GM12878 (cell line): Measurements from ENCODE around the gene MAMDC2. TPM values are rescaled to one million over a fixed set of nuclear protein-coding genes. Genes with fewer than 3 reads are reported as not detected.

Experiments
- ATAC-seq: fragments of 200-7000 bp; cut with Tn5 transposase; 3 replicates; pipeline ENCODE4 v1.9.1; 2020; ENCODE audit warnings: mild to moderate bottlenecking, moderate library complexity
- BruUV-seq: library from RNA; stranded (reverse); fragments of 400-500 nt; replicated peaks from 2 replicates; lab custom pipeline; 2021; lab: Mats Ljungman, UMichigan
- CTCF ChIA-PET: fragments of 300-600 bp; sonication (Branson Sonifier 250); formaldehyde crosslinking; extraction: SDS; loops from one replicate; lab custom pipeline; 2021; ENCODE audit warnings: inconsistent platforms; lab: Yijun Ruan, JAX
- POLR2A ChIA-PET: fragments of 350-600 bp; formaldehyde crosslinking; extraction: SDS; loops from one replicate; lab custom pipeline; 2021; ENCODE audit warnings: inconsistent platforms; lab: Charles Lee
- RAD21 ChIA-PET: fragments of 300-600 bp; sonication (Branson Sonifier 250); formaldehyde crosslinking; loops from one replicate; lab custom pipeline; 2023; ENCODE audit warnings: antibody characterized with exemption; ENCODE audit not compliant: unreplicated experiment; lab: Charles Lee
- SMC1A ChIA-PET: fragments of 300-600 bp; sonication (Branson Sonifier 250); formaldehyde crosslinking; loops from one replicate; lab custom pipeline; 2023; ENCODE audit not compliant: unreplicated experiment, uncharacterized antibody; lab: Charles Lee
- DNase-seq: peaks from one replicate; pipeline ENCODE4 v3.0.0-alpha.2; 2011; ENCODE audit warnings: low read depth, low spot score
- FAIRE-seq: peaks from 3 replicates; lab custom pipeline; 2011; peaks lifted over from hg19 to GRCh38; lab: Jason Lieb, UNC
- H2AFZ ChIP-seq: 2 replicates; pipeline ENCODE4 v1.6.0; 2011; ENCODE audit warnings: low read depth, low read length, control low read depth; ENCODE audit not compliant: control insufficient read depth
- H3K27ac ChIP-seq: 2 replicates; pipeline ENCODE4 v1.5.1; 2011; ENCODE audit warnings: control low read depth; ENCODE audit not compliant: control insufficient read depth, insufficient read depth
- H3K27me3 ChIP-seq, 2 experiments: replicated peaks in 1 of 2; 2 replicates each; pipeline versions ENCODE4 v1.6.0 to v1.6.1; 2011; ENCODE audit warnings: low read length in 1 of 2; ENCODE audit not compliant: control insufficient read depth in 2 of 2, insufficient read depth in 2 of 2
- H3K36me3 ChIP-seq, 2 experiments: 2 replicates each; pipeline ENCODE4 v1.5.1; 2011; ENCODE audit warnings: low read length in 1 of 2; ENCODE audit not compliant: control insufficient read depth in 2 of 2, insufficient read depth in 2 of 2
- H3K4me1 ChIP-seq: 2 replicates; pipeline ENCODE4 v1.6.1; 2011; ENCODE audit warnings: mild to moderate bottlenecking, low read length, moderate library complexity, mixed read lengths; ENCODE audit not compliant: control insufficient read depth, insufficient read depth
- H3K4me2 ChIP-seq: 2 replicates; pipeline ENCODE4 v1.6.0; 2011; ENCODE audit warnings: control low read depth; ENCODE audit not compliant: control insufficient read depth, insufficient read depth
- H3K4me3 ChIP-seq: fragments of 200-600 bp; sonication (generic); 2 replicates; pipeline ENCODE4 v1.5.1; 2016
- H3K79me2 ChIP-seq: 2 replicates; pipeline ENCODE4 v1.6.0; 2011; ENCODE audit warnings: low read length; ENCODE audit not compliant: control insufficient read depth, insufficient read depth
- H3K9ac ChIP-seq: 2 replicates; pipeline ENCODE4 v1.8.0; 2011; ENCODE audit warnings: low read length, control low read depth, mixed read lengths; ENCODE audit not compliant: control insufficient read depth, insufficient read depth
- H3K9me3 ChIP-seq: replicated peaks from 3 replicates; pipeline ENCODE4 v1.5.1; 2011; ENCODE audit warnings: mild to moderate bottlenecking, low read length; ENCODE audit not compliant: control insufficient read depth, insufficient read depth
- H4K20me1 ChIP-seq: 2 replicates; pipeline ENCODE4 v1.6.0; 2011; ENCODE audit not compliant: control insufficient read depth, insufficient read depth
- CBX5 ChIP-seq: sonication (generic); IDR thresholded peaks from 2 replicates; pipeline ENCODE4 v1.6.1; 2016; ENCODE audit warnings: low read depth, moderate library complexity, mild to moderate bottlenecking, inconsistent platforms
- GABPA ChIP-seq: IDR thresholded peaks from 2 replicates; pipeline ENCODE4 v1.6.1; 2014; ENCODE audit warnings: antibody characterized with exemption, low read depth, mild to moderate bottlenecking, inconsistent platforms
- MTA2 ChIP-seq: fragments of 450-650 bp; IDR thresholded peaks from 2 replicates; pipeline ENCODE4 v1.6.1; 2016; ENCODE audit warnings: low read depth, mild to moderate bottlenecking, moderate library complexity
- MTA3 ChIP-seq: IDR thresholded peaks from 2 replicates; pipeline ENCODE4 v1.6.1; 2012; ENCODE audit warnings: low read length, inconsistent platforms, borderline replicate concordance
- NFIC ChIP-seq: IDR thresholded peaks from 2 replicates; pipeline ENCODE4 v1.6.1; 2012; ENCODE audit warnings: low read depth, mild to moderate bottlenecking, inconsistent platforms, low read length, moderate library complexity
- RUNX3 ChIP-seq: IDR thresholded peaks from 2 replicates; pipeline ENCODE4 v1.6.1; 2012; ENCODE audit warnings: low read length, inconsistent platforms
- SREBF2 ChIP-seq: IDR thresholded peaks from 2 replicates; pipeline ENCODE4 v1.6.1; 2012; ENCODE audit warnings: mild to moderate bottlenecking, low read length
- STAT1 ChIP-seq: fragments of 450-650 bp; conservative IDR thresholded peaks from 2 replicates; pipeline ENCODE4 v1.6.1; 2014; ENCODE audit warnings: antibody characterized with exemption, mild to moderate bottlenecking
- ZNF384 ChIP-seq: IDR thresholded peaks from 2 replicates; pipeline ENCODE4 v1.6.1; 2012; ENCODE audit warnings: low read depth, mild to moderate bottlenecking, low read length, improper control_type of control experiment, borderline replicate concordance
- WGBS: methylation state at CpG from one replicate; pipeline ENCODE4 v1.1.6; 2016; ENCODE audit warnings: low lambda C conversion rate; ENCODE audit not compliant: insufficient replicate concordance, insufficient coverage; ENCODE audit errors: missing lambda C conversion rate; 5-methylcytosine and 5-hydroxymethylcytosine counted together
- in situ Hi-C: fragments of 300-500 bp; cut with MboI; formaldehyde crosslinking; loops from 9 replicates; pipeline ENCODE4 v1.14.3; 2018; ENCODE audit warnings: mixed read lengths
- intact Hi-C: fragments of 100-400 bp; cut with micrococcal nuclease; formaldehyde crosslinking; loops from one replicate; pipeline ENCODE4 v1.14.2; 2022; ENCODE audit not compliant: unreplicated experiment
- polyA plus RNA-seq, 11 experiments: library from polyadenylated mRNA; depleted of rRNA in 4 of 11; unstranded in 6 of 11; stranded (reverse) in 5 of 11; fragments of >200 nt; fragmentation: Nextera tagmentation in 4 of 11; fragmentation: Illumina TruSeq in 1 of 11; extraction: Ambion mirVana in 4 of 11; extraction: Trizol in 1 of 11; gene quantifications; 1 replicate in 1 of 11; 2 replicates in 10 of 11; pipeline versions ENCODE4 v1.2.1 to v1.2.3, GENCODE V29; 2011 to 2016; ENCODE audit warnings: inconsistent platforms in 2 of 11, missing spikeins in 2 of 11, low read depth in 1 of 11
- total RNA-seq, 4 experiments: library from RNA; depleted of rRNA in 3 of 4; stranded (reverse); fragments of >200 nt in 3 of 4; fragmentation: Illumina TruSeq in 1 of 4; extraction: Trizol in 1 of 4; gene quantifications; 2 replicates each; pipeline versions ENCODE4 v1.2.1 to v1.2.3, GENCODE V29; 2013 to 2021
- TF ChIP-seq, protein P1 (sequence below): IDR thresholded peaks from 2 replicates; pipeline ENCODE4 v1.6.1; 2011; ENCODE audit warnings: mild to moderate bottlenecking, low read depth, low read length, moderate library complexity; ENCODE audit not compliant: insufficient replicate concordance

Gene MAMDC2
- total and polyA plus RNA-seq, 10 of the 15 experiments (the other 5 are each of a cell fraction or from before 2014, with no cell fraction given) = 0.01 to 0.09 TPM; not detected in 8

DNA sequence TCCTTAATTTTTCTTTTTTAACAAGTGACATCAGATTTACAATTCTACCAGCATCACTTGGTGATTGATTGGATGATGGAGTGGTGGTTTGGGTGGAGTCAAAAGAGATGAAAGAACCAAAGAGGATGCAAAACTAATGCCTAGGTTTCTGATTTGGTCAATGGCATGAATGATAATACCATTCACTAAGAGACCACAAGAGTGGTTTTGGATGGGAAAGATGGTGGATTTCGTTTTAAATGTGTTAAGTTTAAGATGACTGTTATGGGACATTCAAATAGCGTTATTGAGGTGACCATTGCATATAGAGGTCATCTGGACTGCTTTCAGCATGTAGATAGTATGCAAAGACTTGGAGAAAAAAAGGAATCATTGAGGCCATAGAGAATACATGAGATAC is 218.7 kb downstream of the MAMDC2 start (continued):
- TF ChIP-seq, protein P1, sequence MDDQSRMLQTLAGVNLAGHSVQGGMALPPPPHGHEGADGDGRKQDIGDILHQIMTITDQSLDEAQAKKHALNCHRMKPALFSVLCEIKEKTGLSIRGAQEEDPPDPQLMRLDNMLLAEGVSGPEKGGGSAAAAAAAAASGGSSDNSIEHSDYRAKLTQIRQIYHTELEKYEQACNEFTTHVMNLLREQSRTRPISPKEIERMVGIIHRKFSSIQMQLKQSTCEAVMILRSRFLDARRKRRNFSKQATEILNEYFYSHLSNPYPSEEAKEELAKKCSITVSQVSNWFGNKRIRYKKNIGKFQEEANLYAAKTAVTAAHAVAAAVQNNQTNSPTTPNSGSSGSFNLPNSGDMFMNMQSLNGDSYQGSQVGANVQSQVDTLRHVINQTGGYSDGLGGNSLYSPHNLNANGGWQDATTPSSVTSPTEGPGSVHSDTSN = peak; percentile 21
- no peak for TF ChIP-seq GABPA
- peak; percentile 78 for TF ChIP-seq RUNX3
- no peak for TF ChIP-seq SREBF2
- no peak for TF ChIP-seq CBX5

GRCh38 chr9:70262948-70263347 is 219.3 kb downstream of the MAMDC2 start:
- TF ChIP-seq ZNF384 (peak; percentile 41; the same call in 1 of the 2 replicates), STAT1 (no peak), MTA2 (no peak), NFIC (peak; percentile 44; the same call in 1 of the 2 replicates), MTA3 (0 out of 2 replicates have a peak, but pooled peaks have one; percentile 9)
- intact Hi-C loops (loop anchor here (5.0 kb wide), 3 partner anchors 34 to 506 kb away; partner anchors contain the start of gene KLF9), in situ Hi-C loops (loop anchor here (5.0 to 25.0 kb wide), 3 partner anchors 154 to 1649 kb away; partner anchors contain the start of genes ABHD17B, C9orf85 and PTAR1)
- FAIRE-seq = no peak
- Histone ChIP-seq H3K36me3 (peaks cover 0 to 23% of the 10 kb centered on the region in 2 experiments; a peak in 1 of 4 replicates), H3K4me1 (peaks cover 14% of the 10 kb centered on the region), H4K20me1 (no peaks in the 10 kb centered on the region), H3K9me3 (no peaks in the 10 kb centered on the region; the same call in 2 of the 3 replicates), H3K9ac (no peak overlapping the region; the same call in 1 of the 2 replicates), H3K4me2 (peak overlapping the region; percentile 23), H3K27me3 (no peaks in the 10 kb centered on the region), H3K27ac (peak overlapping the region; percentile 55), H3K4me3 (peak overlapping the region; percentile 85; the same call in 1 of the 2 replicates), H2AFZ (no peak overlapping the region), H3K79me2 (peaks cover 59% of the 10 kb centered on the region)
- no peak for DNase-seq
- WGBS = 48% methylated on average over 6 of the region's 6 CpGs
- ChIA-PET POLR2A (interaction anchor here (0.9 kb wide), 1 partner anchor 10 kb away, joined by 4 read pairs; no protein-coding TSS in a partner anchor), SMC1A (interaction anchor here (1.1 to 2.2 kb wide), 6 partner anchors 9 to 340 kb away, joined by 3 to 6 read pairs (median 4); no protein-coding TSS in a partner anchor), RAD21 (interaction anchor here (1.0 to 1.5 kb wide), 2 partner anchors 10 to 141 kb away, joined by 3 read pairs; no protein-coding TSS in a partner anchor), CTCF (no interaction called here)
- no TSS peak for BruUV-seq
- ATAC-seq = no peak
